Measurements from ENCODE around the gene CD244.
A peak's percentile ranks its signal among the peaks of the same experiment; 100 is the strongest.

CD244 gene

DNA sequence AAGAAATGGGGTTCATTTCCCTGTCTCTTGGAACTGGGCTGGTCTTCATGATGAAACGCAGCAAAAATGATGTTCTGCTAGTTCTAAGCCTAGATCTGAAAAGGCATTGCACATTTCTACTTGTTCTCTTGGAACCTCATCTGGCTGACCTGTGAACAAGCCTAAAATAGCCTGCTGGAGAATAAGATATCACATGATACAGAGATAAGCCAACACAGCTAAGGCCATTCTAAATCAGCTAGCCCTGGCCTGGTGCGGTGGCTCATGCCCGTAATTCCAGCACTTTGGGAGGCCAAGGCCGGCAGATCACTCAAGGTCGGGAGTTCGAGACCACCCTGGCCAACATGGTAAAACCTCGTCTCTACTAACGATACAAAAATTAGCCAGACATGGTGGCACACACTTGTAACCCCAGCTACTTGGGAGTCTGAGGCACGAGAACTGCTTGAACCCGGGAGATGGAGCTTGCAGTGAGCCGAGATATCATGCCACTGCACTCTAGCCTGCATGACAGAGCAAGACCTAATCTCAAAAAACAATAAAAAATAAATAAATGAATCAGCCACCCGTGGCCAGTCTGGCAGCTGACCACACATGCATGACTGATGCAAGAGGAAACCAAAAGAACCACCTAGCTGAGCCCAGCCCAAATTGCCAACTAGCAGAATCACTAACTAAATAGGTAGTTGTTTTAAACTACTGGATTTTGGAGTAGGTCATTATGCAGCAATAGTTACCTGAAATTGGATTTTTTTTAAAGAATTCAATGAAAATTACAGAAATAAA lies 18.0 kb downstream of the CD244 start:
- no peak for DNase-seq

DNA sequence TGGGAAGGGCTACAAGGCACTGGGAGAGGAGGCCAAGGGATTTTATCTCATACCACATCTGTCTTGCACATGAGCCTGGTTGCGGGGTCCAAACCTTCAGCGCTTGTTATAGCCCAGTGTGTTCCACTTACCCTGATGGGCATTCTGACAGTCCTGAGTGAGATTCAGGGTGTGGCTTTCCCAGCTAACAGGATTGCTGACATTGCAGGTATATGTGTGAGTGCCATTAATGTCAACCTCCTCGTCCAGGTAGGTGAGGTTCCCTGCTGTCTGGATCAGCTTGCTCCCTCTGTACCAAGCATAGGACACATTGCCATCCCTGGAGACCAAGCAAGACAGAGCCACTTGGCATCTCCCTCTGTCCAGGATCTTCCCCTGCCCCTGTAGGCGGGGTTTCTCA lies 21.6 kb downstream of the CD244 start:
- no peak for DNase-seq

GRCh38 chr1:160839746-160840145 lies 22.9 kb downstream of the CD244 start:
- no peak for DNase-seq

DNA sequence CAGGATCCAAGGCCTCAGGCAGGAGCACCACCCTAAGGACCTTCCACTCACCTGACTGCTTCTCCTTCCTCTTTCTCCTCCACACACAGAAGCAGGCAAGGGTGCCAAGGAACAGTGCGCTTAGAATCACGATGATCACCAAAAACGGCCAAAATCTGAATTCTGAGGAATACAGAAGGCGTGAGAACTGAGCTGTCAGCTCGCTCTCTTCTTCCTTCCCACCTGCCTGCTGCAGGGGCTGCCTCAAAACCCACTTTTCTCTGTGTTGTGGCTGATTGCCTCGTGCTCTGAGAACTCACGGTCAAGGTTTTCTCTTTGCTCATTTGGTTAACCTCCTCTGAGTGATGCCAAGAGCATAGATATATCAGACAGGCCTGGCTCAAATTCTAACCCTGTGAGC lies 23.8 kb downstream of the CD244 start:
- no peak for DNase-seq

DNA sequence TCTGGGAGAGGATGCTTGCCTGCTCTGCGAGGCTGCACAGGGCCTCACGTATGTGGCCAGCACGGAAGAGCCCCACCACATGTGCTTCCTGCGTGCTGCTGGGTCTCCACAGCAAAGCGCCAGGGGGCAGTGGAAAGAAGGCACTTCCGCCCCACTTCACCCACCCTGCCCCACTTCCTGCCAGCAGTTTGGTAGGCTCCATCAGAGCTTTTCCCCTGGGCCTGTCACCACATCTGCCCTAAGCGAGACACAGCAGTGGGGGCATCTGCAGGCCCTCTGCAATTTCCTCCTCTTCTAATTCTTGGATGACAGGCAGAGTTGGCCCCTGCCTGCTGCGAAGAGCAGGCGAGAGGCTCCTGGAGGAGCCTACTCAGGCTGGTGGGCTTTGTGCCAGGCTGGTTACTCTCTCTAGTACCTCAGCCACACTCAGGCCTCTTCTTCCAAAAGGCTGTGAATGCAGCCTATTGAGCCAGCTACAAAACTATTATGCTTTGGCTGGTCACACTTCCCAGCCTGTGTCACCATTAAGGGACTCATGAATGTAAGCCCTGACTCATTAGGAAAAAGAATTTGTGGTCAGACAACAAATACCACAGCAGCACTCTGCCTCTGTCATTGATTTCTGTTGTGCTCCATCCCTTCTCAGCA lies 25.0 kb downstream of the CD244 start:
- peak; percentile 67 for DNase-seq

GRCh38 chr1:160836981-160837557 lies 25.6 kb downstream of the CD244 start:
- DNase-seq, result no peak

- DNase-seq, result no peak
Observed at GRCh38 chr1:160836561-160836960, 26.1 kb downstream of the CD244 start.

GRCh38 chr1:160835751-160836150 lies 26.9 kb downstream of the CD244 start:
- no peak for DNase-seq

- no peak for DNase-seq
Observed at GRCh38 chr1:160834945-160835565, 27.6 kb downstream of the CD244 start.

GRCh38 chr1:160830321-160831153 lies 32.1 kb downstream of the CD244 start:
- DNase-seq, result peak; percentile 66

- DNase-seq, result no peak
Observed at GRCh38 chr1:160829766-160830165, 32.9 kb downstream of the CD244 start.

GRCh38 chr1:160827418-160827817 lies 35.3 kb downstream of the CD244 start:
- DNase-seq, result no peak

- DNase-seq, result no peak
Observed at GRCh38 chr1:160826546-160826945, 36.1 kb downstream of the CD244 start.

- DNase-seq, result no peak
Observed at GRCh38 chr1:160823296-160823695, 39.4 kb downstream of the CD244 start.

DNA sequence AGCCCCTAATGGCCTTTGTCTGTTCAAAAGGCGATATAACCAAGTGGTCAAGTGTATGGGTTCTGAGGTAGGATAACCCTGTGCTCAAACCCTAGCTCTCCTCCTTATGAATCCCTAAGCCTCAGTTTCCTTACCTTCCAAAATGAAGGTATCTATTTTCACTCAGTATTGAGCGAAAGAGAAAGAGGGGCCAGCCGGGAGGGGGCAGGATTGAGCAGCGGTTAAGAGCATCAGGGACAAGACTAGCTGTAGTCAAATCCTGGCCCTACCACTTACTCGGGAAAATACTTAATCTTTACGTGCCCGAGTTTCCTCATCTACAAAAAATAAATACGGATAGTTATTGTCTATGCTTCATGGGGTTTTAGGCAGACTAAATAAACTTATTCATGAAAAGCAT lies 41.1 kb downstream of the CD244 start:
- DNase-seq, result no peak

DNA sequence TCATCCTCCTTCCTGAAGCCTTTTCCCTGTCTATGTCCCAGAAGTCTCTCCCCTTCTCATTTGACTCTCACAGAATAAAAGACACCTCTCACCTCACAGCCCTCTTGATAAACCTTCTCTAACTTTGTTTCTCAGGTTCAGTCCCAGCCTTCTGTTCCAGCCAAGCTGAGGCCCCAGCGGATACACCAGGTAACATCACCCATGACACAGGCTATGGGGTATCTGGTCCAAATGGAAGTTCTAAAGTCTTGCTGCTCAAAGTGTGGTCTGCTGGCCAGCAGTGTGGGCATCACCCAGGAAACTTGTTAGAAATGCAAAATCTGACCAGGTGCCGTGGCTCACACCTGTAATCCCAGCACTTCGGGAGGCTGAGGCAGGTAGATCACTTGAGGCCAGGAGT lies 43.5 kb downstream of the CD244 start:
- DNase-seq, result no peak

- no peak for DNase-seq
Observed at GRCh38 chr1:160818207-160818937, 44.3 kb downstream of the CD244 start.

- DNase-seq, result no peak
Observed at GRCh38 chr1:160814856-160815255, 47.8 kb downstream of the CD244 start.

DNA sequence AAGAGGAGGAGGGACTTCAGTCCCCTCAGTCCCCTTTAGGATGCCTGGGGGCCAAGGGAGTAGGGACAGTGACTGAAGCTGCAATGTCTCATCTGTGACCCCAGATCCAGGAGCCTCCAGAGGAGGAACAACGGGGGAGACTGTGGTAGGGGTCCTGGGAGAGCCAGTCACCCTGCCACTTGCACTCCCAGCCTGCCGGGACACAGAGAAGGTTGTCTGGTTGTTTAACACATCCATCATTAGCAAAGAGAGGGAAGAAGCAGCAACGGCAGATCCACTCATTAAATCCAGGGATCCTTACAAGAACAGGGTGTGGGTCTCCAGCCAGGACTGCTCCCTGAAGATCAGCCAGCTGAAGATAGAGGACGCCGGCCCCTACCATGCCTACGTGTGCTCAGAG lies 48.4 kb downstream of the CD244 start:
- DNase-seq, result no peak

- no peak for DNase-seq
Observed at GRCh38 chr1:160813215-160813614, 49.5 kb downstream of the CD244 start.

DNA sequence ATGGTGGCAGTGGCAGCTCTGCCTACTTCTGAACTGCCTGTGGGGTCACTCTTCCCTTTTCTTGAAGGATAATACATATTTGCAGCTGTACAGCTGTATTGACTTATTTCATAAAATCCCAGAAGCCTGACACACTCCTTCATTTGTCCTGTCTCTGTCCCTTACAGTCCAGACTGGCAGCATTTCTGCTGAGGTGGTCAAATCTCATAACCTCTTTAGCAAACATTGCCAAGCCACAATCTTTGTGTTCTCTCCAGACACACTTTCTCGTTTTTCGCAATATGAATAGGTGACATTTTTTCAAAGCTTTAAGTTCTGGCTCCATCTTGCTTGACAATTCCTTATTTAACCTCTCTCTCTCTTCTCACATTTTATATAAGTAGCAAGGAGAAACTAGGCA lies 51.5 kb downstream of the CD244 start:
- no peak for DNase-seq

DNA sequence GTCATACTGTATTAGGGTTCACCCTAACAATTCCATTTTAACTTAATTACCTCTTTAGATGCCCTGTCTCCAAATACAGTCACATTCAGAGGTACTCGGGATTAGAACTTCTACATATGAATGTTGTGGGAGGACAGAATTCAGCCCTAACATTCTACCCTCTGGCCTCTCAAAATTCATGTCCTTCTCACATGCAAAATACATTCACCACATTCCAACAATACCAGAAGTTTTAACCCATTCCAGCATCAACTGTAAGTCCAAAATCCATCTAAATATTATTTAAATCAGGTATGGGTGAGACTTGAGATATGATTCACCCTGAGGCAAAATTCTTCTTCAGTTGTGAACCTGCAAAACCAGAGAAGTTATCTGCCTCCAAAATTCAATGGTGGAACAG lies 52.2 kb downstream of the CD244 start:
- DNase-seq, result no peak
